ENCODE data around the gene PLA2G12B.
"Not testable (repeated sequence)": the region's sequence is repeated elsewhere in the genome, so short reads cannot be mapped to it uniquely, and the experiment has no call there.

Gene PLA2G12B
- 0 to 0.04 reads per million in 2 experiments for total RNA-seq

GRCh38 chr10:72954596-72955554, at the start of gene PLA2G12B:
TSS of gene PLA2G12B (minus strand) at chr10:72954806. CDS start at chr10:72954685, 121 bp downstream.
- no peak for DNase-seq (ENCODE audit: low read depth)

GRCh38 chr10:73003822-73004221, 49.2 kb upstream of the PLA2G12B start:
- DNase-seq (ENCODE audit: low read depth) = no peak

GRCh38 chr10:73000973-73001372, 46.4 kb upstream of the PLA2G12B start:
- DNase-seq (ENCODE audit: low read depth) = no peak

GRCh38 chr10:72997099-72997498, 42.5 kb upstream of the PLA2G12B start:
- DNase-seq (ENCODE audit: low read depth) = no peak

GRCh38 chr10:72995459-72995858, 40.9 kb upstream of the PLA2G12B start:
- not testable (repeated sequence) for DNase-seq (ENCODE audit: low read depth)

GRCh38 chr10:72989771-72990170, 35.2 kb upstream of the PLA2G12B start:
- DNase-seq (ENCODE audit: low read depth) = not testable (repeated sequence)

GRCh38 chr10:72984618-72985017, 30.0 kb upstream of the PLA2G12B start:
- not testable (repeated sequence) for DNase-seq (ENCODE audit: low read depth)

- no peak for DNase-seq (ENCODE audit: low read depth)
These were observed 27.4 kb upstream of the PLA2G12B start for GRCh38 chr10:72981882-72982529.

- DNase-seq (ENCODE audit: low read depth) = no peak
These were observed 26.6 kb upstream of the PLA2G12B start for GRCh38 chr10:72981028-72981881.

GRCh38 chr10:72980348-72980747, 25.7 kb upstream of the PLA2G12B start:
- no peak for DNase-seq (ENCODE audit: low read depth)

- no peak for DNase-seq (ENCODE audit: low read depth)
These were observed 25.1 kb upstream of the PLA2G12B start for GRCh38 chr10:72979709-72980108.

GRCh38 chr10:72976886-72977285, 22.3 kb upstream of the PLA2G12B start:
- no peak for DNase-seq (ENCODE audit: low read depth)

- no peak for DNase-seq (ENCODE audit: low read depth)
These were observed 1.4 kb upstream of the PLA2G12B start for GRCh38 chr10:72956001-72956400.

- DNase-seq (ENCODE audit: low read depth) = no peak
These were observed 393 bp downstream of the PLA2G12B start for GRCh38 chr10:72954230-72954595.

GRCh38 chr10:72953687-72954086, 919 bp downstream of the PLA2G12B start:
- DNase-seq (ENCODE audit: low read depth) = no peak

- no peak for DNase-seq (ENCODE audit: low read depth)
These were observed 1.9 kb downstream of the PLA2G12B start for GRCh38 chr10:72952642-72953158.

GRCh38 chr10:72952189-72952588, 2.4 kb downstream of the PLA2G12B start:
- no peak for DNase-seq (ENCODE audit: low read depth)

- DNase-seq (ENCODE audit: low read depth) = no peak
These were observed 2.8 kb downstream of the PLA2G12B start for GRCh38 chr10:72951760-72952159.

- DNase-seq (ENCODE audit: low read depth) = no peak
These were observed 5.8 kb downstream of the PLA2G12B start for GRCh38 chr10:72948762-72949161.

GRCh38 chr10:72946963-72947362, 7.6 kb downstream of the PLA2G12B start:
- DNase-seq (ENCODE audit: low read depth) = no peak

- no peak for DNase-seq (ENCODE audit: low read depth)
These were observed 10.9 kb downstream of the PLA2G12B start for GRCh38 chr10:72943498-72944234.

Data from T follicular helper cell (primary cell).